GM12801 (cell line): ENCODE results near the gene C3orf20.

Experiments
- TF ChIP-seq, protein P1 (sequence below): IDR thresholded peaks from one replicate; pipeline ENCODE4 v1.5.1; 2011; ENCODE audit warnings: control low read depth; ENCODE audit not compliant: insufficient read length; ENCODE audit errors: extremely low read depth

C3orf20 gene

DNA sequence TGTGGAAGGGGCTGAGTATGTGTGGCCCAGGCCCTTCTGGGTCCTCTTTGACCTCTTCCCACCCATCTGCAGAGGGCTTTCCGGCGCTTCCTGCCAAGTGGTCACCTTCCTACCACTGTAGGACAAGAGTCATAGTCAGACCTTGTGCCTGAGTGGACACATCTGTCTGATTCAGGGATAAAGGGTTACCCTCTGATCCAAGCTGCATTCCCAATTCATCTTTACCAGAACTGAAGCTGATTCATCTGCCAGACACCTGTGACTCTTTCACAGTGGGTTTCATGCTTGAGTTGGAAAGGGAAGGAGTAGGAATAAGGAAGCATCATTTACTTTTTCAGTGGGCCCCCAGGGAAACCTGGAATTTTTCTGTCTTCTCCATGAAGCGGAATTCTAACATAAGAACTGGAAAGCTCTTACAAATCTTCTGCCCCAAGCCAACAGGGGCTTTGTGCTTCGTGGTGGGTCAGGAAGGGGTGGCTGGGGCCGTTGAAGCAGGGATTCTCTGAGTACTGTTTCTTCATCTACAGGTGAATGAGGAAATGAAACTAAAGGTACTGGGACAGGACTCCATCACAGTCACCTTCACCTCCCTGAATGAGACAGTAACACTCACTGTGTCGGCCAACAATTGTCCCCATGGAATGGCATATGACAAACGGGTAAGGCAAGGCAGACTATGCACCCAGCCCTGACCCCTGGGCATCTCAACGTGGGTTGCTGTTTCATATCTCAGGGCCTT lies 46.4 kb downstream of the C3orf20 start:
- TF ChIP-seq, protein P1, sequence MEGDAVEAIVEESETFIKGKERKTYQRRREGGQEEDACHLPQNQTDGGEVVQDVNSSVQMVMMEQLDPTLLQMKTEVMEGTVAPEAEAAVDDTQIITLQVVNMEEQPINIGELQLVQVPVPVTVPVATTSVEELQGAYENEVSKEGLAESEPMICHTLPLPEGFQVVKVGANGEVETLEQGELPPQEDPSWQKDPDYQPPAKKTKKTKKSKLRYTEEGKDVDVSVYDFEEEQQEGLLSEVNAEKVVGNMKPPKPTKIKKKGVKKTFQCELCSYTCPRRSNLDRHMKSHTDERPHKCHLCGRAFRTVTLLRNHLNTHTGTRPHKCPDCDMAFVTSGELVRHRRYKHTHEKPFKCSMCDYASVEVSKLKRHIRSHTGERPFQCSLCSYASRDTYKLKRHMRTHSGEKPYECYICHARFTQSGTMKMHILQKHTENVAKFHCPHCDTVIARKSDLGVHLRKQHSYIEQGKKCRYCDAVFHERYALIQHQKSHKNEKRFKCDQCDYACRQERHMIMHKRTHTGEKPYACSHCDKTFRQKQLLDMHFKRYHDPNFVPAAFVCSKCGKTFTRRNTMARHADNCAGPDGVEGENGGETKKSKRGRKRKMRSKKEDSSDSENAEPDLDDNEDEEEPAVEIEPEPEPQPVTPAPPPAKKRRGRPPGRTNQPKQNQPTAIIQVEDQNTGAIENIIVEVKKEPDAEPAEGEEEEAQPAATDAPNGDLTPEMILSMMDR, result no peak

DNA sequence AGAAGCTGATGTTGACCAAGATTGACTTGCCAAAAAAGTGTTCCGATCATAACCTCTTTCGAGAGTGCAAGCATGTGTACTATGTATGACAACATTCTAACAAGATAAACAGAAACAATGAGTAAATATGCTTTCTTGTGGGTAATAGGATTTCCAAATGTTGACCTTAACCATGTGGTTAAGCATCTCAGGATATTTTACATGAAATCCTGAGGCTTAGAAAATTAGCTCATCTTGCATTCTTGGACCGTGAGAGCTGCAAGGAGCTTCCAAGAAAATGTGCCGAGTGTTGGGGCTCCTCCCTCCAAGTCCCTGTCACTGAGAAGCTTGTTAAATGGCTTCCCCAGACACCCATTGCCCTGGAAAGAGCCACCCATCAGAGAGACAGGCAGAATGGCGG lies 50.1 kb downstream of the C3orf20 start:
- TF ChIP-seq, protein P1, result no peak

- TF ChIP-seq, protein P1, result no peak
Observed at GRCh38 chr3:14725564-14726440, 50.9 kb downstream of the C3orf20 start.

DNA sequence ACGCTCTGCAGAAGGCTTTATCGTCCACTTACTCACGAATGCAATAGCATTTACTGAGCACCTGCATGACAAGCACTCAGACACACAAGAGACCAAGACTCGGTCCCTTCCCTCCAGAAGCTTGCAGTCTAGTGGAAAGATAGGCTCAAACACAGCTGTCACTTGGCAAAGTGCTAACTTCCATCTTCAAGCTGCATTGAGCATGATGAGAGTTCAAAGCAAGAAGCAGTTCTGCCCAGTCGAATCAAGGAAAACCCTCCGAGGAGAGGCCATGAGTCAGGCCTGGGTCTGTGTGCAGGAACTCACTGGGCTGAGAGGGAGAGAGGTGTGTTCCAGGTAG lies 51.5 kb downstream of the C3orf20 start:
- TF ChIP-seq, protein P1, result no peak

DNA sequence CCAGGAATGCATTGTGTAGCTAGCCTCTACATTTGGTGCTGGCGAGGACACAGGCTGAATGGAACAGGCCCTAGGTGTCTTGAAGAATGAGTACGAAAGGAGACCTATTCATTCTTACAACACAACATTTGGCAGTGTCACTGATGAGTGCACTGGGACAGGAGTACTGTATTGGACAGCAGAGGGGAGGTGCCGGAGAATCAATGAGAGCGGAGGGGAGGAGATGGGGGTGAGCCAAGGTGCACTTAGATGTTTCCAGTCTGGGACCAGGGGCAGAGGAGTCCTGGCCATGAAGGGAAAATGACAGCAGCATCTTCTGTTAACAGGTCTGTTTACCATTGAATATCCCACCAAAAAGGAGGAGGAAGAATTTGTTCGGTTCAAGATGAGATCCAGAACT lies 53.2 kb downstream of the C3orf20 start:
- TF ChIP-seq, protein P1, result no peak

DNA sequence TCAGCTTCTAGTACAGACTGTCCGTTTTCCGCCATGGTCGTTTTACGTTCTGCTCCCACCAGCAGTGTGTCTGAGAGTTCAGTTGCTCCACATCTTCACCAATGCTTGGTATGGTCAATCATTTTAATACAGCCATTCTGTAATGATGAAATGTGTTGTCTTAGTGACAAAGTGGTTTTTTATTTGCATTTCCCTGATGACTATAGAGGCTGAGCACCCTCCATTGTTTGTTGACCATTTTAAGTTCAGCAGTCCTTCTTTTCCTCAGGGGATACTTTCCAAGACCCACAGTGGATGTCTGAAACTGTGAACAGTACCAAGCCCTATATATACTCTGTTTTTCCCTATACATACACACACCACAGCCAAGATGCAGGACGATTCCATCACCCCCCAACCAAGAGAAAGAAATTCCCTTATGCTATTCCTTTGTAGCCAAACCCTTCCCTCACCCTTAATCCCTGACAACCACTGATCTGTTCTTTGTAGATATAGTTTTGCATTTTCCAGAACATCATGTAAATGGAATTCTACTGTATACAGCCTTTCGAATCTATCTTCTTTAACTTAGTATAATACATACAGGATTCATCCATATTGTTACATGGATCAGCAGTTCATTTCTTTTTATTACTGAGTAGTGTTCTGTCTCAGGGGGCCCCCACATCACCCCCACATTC lies 55.9 kb downstream of the C3orf20 start:
- TF ChIP-seq, protein P1, result no peak

GRCh38 chr3:14740983-14741382 lies 66.0 kb downstream of the C3orf20 start:
- TF ChIP-seq, protein P1, result no peak
